ENCODE measurements around the gene CDK16.

DNA sequence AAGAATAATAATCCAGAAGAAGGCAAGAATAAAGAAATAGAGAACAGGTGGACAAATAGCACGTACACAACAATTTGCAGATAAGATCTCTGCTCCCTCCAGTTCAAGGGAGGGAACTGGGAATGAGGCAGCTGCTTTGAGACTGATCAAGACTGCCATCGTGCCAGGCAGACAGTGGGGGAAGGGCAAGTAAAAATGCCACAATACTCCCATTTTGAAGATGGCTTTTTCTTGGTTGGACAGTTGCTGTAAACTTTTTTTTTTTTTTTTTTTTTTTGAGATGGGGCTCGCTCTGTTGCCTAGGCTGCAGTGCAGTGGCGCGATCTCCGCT is 31.5 kb downstream of the CDK16 start:
- TF ChIP-seq, protein P1, sequence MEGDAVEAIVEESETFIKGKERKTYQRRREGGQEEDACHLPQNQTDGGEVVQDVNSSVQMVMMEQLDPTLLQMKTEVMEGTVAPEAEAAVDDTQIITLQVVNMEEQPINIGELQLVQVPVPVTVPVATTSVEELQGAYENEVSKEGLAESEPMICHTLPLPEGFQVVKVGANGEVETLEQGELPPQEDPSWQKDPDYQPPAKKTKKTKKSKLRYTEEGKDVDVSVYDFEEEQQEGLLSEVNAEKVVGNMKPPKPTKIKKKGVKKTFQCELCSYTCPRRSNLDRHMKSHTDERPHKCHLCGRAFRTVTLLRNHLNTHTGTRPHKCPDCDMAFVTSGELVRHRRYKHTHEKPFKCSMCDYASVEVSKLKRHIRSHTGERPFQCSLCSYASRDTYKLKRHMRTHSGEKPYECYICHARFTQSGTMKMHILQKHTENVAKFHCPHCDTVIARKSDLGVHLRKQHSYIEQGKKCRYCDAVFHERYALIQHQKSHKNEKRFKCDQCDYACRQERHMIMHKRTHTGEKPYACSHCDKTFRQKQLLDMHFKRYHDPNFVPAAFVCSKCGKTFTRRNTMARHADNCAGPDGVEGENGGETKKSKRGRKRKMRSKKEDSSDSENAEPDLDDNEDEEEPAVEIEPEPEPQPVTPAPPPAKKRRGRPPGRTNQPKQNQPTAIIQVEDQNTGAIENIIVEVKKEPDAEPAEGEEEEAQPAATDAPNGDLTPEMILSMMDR (IDR thresholded peaks at IDR 0.05; ENCODE audit: poor library complexity, severe bottlenecking), result no peak
- TF ChIP-seq EZH2 (IDR thresholded peaks at IDR 0.05; ENCODE audit: borderline replicate concordance, insufficient read depth, low read length, poor library complexity, severe bottlenecking) (no peak), POLR2AphosphoS5 (IDR thresholded peaks at IDR 0.05) (no peak), MXI1 (conservative IDR thresholded peaks at IDR 0.05; ENCODE audit: poor library complexity, severe bottlenecking) (no peak), SMC3 (conservative IDR thresholded peaks at IDR 0.05; ENCODE audit: poor library complexity) (no peak)
- TF ChIP-seq, protein P2, sequence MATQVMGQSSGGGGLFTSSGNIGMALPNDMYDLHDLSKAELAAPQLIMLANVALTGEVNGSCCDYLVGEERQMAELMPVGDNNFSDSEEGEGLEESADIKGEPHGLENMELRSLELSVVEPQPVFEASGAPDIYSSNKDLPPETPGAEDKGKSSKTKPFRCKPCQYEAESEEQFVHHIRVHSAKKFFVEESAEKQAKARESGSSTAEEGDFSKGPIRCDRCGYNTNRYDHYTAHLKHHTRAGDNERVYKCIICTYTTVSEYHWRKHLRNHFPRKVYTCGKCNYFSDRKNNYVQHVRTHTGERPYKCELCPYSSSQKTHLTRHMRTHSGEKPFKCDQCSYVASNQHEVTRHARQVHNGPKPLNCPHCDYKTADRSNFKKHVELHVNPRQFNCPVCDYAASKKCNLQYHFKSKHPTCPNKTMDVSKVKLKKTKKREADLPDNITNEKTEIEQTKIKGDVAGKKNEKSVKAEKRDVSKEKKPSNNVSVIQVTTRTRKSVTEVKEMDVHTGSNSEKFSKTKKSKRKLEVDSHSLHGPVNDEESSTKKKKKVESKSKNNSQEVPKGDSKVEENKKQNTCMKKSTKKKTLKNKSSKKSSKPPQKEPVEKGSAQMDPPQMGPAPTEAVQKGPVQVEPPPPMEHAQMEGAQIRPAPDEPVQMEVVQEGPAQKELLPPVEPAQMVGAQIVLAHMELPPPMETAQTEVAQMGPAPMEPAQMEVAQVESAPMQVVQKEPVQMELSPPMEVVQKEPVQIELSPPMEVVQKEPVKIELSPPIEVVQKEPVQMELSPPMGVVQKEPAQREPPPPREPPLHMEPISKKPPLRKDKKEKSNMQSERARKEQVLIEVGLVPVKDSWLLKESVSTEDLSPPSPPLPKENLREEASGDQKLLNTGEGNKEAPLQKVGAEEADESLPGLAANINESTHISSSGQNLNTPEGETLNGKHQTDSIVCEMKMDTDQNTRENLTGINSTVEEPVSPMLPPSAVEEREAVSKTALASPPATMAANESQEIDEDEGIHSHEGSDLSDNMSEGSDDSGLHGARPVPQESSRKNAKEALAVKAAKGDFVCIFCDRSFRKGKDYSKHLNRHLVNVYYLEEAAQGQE (IDR thresholded peaks at IDR 0.05; ENCODE audit: borderline replicate concordance), result no peak

Measured in neural cell (in vitro differentiated cells).